Activated B cell treated with CpG ODN at 0.5 μM for 24 hours (primary cell): ENCODE measurements around the gene TEAD3. TPM values are rescaled to one million over a fixed set of nuclear protein-coding genes. Genes with fewer than 3 reads are reported as not detected.

Experiments used
- ATAC-seq: fragments of 200-7000 bp; cut with Tn5 transposase; one replicate; pipeline ENCODE4 v1.10.0; 2021; ENCODE audit warnings: low read depth, mild to moderate bottlenecking, moderate library complexity
- CTCF ChIA-PET: fragments of 350-600 bp; sonication (Branson Sonifier 250); formaldehyde crosslinking; loops from one replicate; lab custom pipeline; 2021; ENCODE audit warnings: antibody characterized with exemption; lab: Charles Lee
- POLR2A ChIA-PET: fragments of 350-600 bp; sonication (Branson Sonifier 250); formaldehyde crosslinking; loops from one replicate; lab custom pipeline; 2021; ENCODE audit warnings: antibody characterized with exemption; lab: Charles Lee
- DNase-seq: peaks from one replicate; pipeline ENCODE4 v3.0.0; 2022
- H3K27ac Mint-ChIP-seq: one replicate; pipeline ENCODE4 v1.8.0; 2020; ENCODE audit warnings: mixed read lengths
- H3K27me3 Mint-ChIP-seq: one replicate; pipeline ENCODE4 v1.8.0; 2021; ENCODE audit warnings: mixed read lengths
- H3K36me3 Mint-ChIP-seq: one replicate; pipeline ENCODE4 v1.8.0; 2021; ENCODE audit warnings: low read depth, mixed read lengths
- H3K4me1 Mint-ChIP-seq: one replicate; pipeline ENCODE4 v1.8.0; 2021; ENCODE audit warnings: mixed read lengths
- H3K4me3 Mint-ChIP-seq: one replicate; pipeline ENCODE4 v1.8.0; 2020; ENCODE audit warnings: mild to moderate bottlenecking, mixed read lengths
- H3K9me3 Mint-ChIP-seq: one replicate; pipeline ENCODE4 v1.8.0; 2020; ENCODE audit warnings: mixed read lengths
- CTCF ChIP-seq: fragments of 200-600 bp; IDR thresholded peaks from one replicate; pipeline ENCODE4 v1.8.0; 2022; ENCODE audit warnings: antibody characterized with exemption, mild to moderate bottlenecking
- intact Hi-C: fragments of 100-400 bp; cut with micrococcal nuclease; formaldehyde crosslinking; loops from one replicate; pipeline ENCODE4 v1.15.1; 2024
- total RNA-seq: library from RNA; stranded (reverse); gene quantifications from 2 replicates; pipeline ENCODE4 v1.2.3, GENCODE V29; 2022

TEAD3 gene
- total RNA-seq, 1 donor from 2014 or later, result 0.13 TPM

- ATAC-seq, result peak; percentile 5
- Mint-ChIP-seq H3K27ac (no peak overlapping the region), H3K4me3 (peak overlapping the region; percentile 60), H3K27me3 (peaks cover 32% of the 10 kb centered on the region), H3K36me3 (no peaks in the 10 kb centered on the region), H3K9me3 (no peaks in the 10 kb centered on the region), H3K4me1 (peaks cover 14% of the 10 kb centered on the region)
- TF ChIP-seq CTCF, result no peak
- DNase-seq, result no peak
- ChIA-PET CTCF (no interaction called here), POLR2A (interaction anchor here (0.6 to 2.3 kb wide), 3 partner anchors 20 to 28 kb away, joined by 5 to 16 read pairs (median 7); partner anchors contain the start of gene RPL10A)
- intact Hi-C loops, result no loop called here
Measured at GRCh38 chr6:35496036-35496840, 641 bp downstream of the TEAD3 start.

- DNase-seq (no peak), ATAC-seq (no peak)
- no peak overlapping the region for H3K27ac Mint-ChIP-seq
- H3K36me3 Mint-ChIP-seq, result no peaks in the 10 kb centered on the region
- intact Hi-C loops, result no loop called here
- peaks cover 14% of the 10 kb centered on the region for H3K4me1 Mint-ChIP-seq
- H3K4me3 Mint-ChIP-seq, result peak overlapping the region; percentile 60
- TF ChIP-seq CTCF, result no peak
- CTCF ChIA-PET, result no interaction called here
- POLR2A ChIA-PET, result no interaction called here
- no peaks in the 10 kb centered on the region for H3K9me3 Mint-ChIP-seq
- peaks cover 31% of the 10 kb centered on the region for H3K27me3 Mint-ChIP-seq
Measured at GRCh38 chr6:35495258-35496035, 1.4 kb downstream of the TEAD3 start.

- Mint-ChIP-seq H3K4me1 (peaks cover 14% of the 10 kb centered on the region), H3K27me3 (peaks cover 22% of the 10 kb centered on the region), H3K4me3 (no peak overlapping the region), H3K9me3 (no peaks in the 10 kb centered on the region), H3K27ac (no peak overlapping the region), H3K36me3 (no peaks in the 10 kb centered on the region)
- no peak for TF ChIP-seq CTCF
- ChIA-PET POLR2A (interaction anchor here (0.6 kb wide), 1 partner anchor 1555 kb away, joined by 3 read pairs; no protein-coding TSS in a partner anchor), CTCF (no interaction called here)
- ATAC-seq (no peak), DNase-seq (no peak)
- intact Hi-C loops, result no loop called here
Measured at GRCh38 chr6:35494161-35494563, 2.7 kb downstream of the TEAD3 start.

GRCh38 chr6:35493307-35493983 lies 3.4 kb downstream of the TEAD3 start:
- ChIA-PET POLR2A (interaction anchor here (0.6 kb wide), 1 partner anchor 1555 kb away, joined by 3 read pairs; no protein-coding TSS in a partner anchor), CTCF (no interaction called here)
- H3K4me1 Mint-ChIP-seq, result peaks cover 10% of the 10 kb centered on the region
- H3K9me3 Mint-ChIP-seq, result no peaks in the 10 kb centered on the region
- ATAC-seq (no peak), DNase-seq (no peak)
- no peak overlapping the region for H3K27ac Mint-ChIP-seq
- no peak overlapping the region for H3K4me3 Mint-ChIP-seq
- intact Hi-C loops, result no loop called here
- peaks cover 16% of the 10 kb centered on the region for H3K27me3 Mint-ChIP-seq
- H3K36me3 Mint-ChIP-seq, result no peaks in the 10 kb centered on the region
- TF ChIP-seq CTCF, result no peak

GRCh38 chr6:35492974-35493284 lies 4.0 kb downstream of the TEAD3 start:
- intact Hi-C loops, result no loop called here
- Mint-ChIP-seq H3K4me3 (no peak overlapping the region), H3K4me1 (peaks cover 5% of the 10 kb centered on the region), H3K27ac (no peak overlapping the region), H3K36me3 (no peaks in the 10 kb centered on the region), H3K9me3 (no peaks in the 10 kb centered on the region), H3K27me3 (peaks cover 11% of the 10 kb centered on the region)
- ATAC-seq (no peak), DNase-seq (no peak)
- CTCF ChIA-PET, result no interaction called here
- POLR2A ChIA-PET, result no interaction called here
- no peak for TF ChIP-seq CTCF
